ENCODE data around the gene ZFTA.
"Not testable (repeated sequence)": the region's sequence is repeated elsewhere in the genome, so short reads cannot be mapped to it uniquely, and the experiment has no call there.

Gene ZFTA

GRCh38 chr11:63779039-63779438, 10.5 kb upstream of the ZFTA start:
- in situ Hi-C loops (cut with HindIII; ENCODE audit: low sequenced_read_pairs) = no loop called here

- in situ Hi-C loops (cut with HindIII; ENCODE audit: low sequenced_read_pairs) = no loop called here
Observed at GRCh38 chr11:63775191-63775590, 6.6 kb upstream of the ZFTA start.

GRCh38 chr11:63771741-63772318, 3.3 kb upstream of the ZFTA start:
- in situ Hi-C loops (cut with HindIII; ENCODE audit: low sequenced_read_pairs) = not testable (repeated sequence)

GRCh38 chr11:63770763-63771162, 2.2 kb upstream of the ZFTA start:
- in situ Hi-C loops (cut with HindIII; ENCODE audit: low sequenced_read_pairs) = no loop called here

- in situ Hi-C loops (cut with HindIII; ENCODE audit: low sequenced_read_pairs) = no loop called here
Observed at GRCh38 chr11:63769714-63770455, 1.3 kb upstream of the ZFTA start.

GRCh38 chr11:63769042-63769713, 603 bp upstream of the ZFTA start:
- in situ Hi-C loops (cut with HindIII; ENCODE audit: low sequenced_read_pairs) = no loop called here

GRCh38 chr11:63767565-63768236, 874 bp downstream of the ZFTA start:
- in situ Hi-C loops (cut with HindIII; ENCODE audit: low sequenced_read_pairs) = no loop called here

GRCh38 chr11:63767267-63767564, 1.4 kb downstream of the ZFTA start:
- in situ Hi-C loops (cut with HindIII; ENCODE audit: low sequenced_read_pairs) = no loop called here

- in situ Hi-C loops (cut with HindIII; ENCODE audit: low sequenced_read_pairs) = no loop called here
Observed at GRCh38 chr11:63766531-63767235, 1.9 kb downstream of the ZFTA start.

- in situ Hi-C loops (cut with HindIII; ENCODE audit: low sequenced_read_pairs) = no loop called here
Observed at GRCh38 chr11:63765688-63766241, 2.8 kb downstream of the ZFTA start.

GRCh38 chr11:63764679-63765647, 3.6 kb downstream of the ZFTA start:
- in situ Hi-C loops (cut with HindIII; ENCODE audit: low sequenced_read_pairs) = no loop called here

- in situ Hi-C loops (cut with HindIII; ENCODE audit: low sequenced_read_pairs) = no loop called here
Observed at GRCh38 chr11:63764340-63764678, 4.3 kb downstream of the ZFTA start.

- in situ Hi-C loops (cut with HindIII; ENCODE audit: low sequenced_read_pairs) = no loop called here
Observed at GRCh38 chr11:63763496-63764339, 4.9 kb downstream of the ZFTA start.

- in situ Hi-C loops (cut with HindIII; ENCODE audit: low sequenced_read_pairs) = no loop called here
Observed at GRCh38 chr11:63762654-63763495, 5.7 kb downstream of the ZFTA start.

GRCh38 chr11:63761931-63762653, 6.5 kb downstream of the ZFTA start:
- in situ Hi-C loops (cut with HindIII; ENCODE audit: low sequenced_read_pairs) = no loop called here

- in situ Hi-C loops (cut with HindIII; ENCODE audit: low sequenced_read_pairs) = no loop called here
Observed at GRCh38 chr11:63761188-63761587, 7.4 kb downstream of the ZFTA start.

- in situ Hi-C loops (cut with HindIII; ENCODE audit: low sequenced_read_pairs) = no loop called here
Observed at GRCh38 chr11:63760487-63761079, 8.0 kb downstream of the ZFTA start.

Measured in DLD1 (cell line).